ENCODE data around the gene SCUBE1.
A peak's percentile ranks its signal among the peaks of the same experiment; 100 is the strongest.

SCUBE1 gene

GRCh38 chr22:43188829-43189545 is 154.2 kb downstream of the SCUBE1 start:
- no peak for DNase-seq

GRCh38 chr22:43187171-43188099 is 155.7 kb downstream of the SCUBE1 start:
- DNase-seq = peak; percentile 88

GRCh38 chr22:43186272-43187170 is 156.7 kb downstream of the SCUBE1 start, which contains the start of gene TTLL12:
TTLL12 (minus strand) TSS chr22:43187134; CDS start chr22:43187069, 65 bp downstream.
- DNase-seq = no peak

DNA sequence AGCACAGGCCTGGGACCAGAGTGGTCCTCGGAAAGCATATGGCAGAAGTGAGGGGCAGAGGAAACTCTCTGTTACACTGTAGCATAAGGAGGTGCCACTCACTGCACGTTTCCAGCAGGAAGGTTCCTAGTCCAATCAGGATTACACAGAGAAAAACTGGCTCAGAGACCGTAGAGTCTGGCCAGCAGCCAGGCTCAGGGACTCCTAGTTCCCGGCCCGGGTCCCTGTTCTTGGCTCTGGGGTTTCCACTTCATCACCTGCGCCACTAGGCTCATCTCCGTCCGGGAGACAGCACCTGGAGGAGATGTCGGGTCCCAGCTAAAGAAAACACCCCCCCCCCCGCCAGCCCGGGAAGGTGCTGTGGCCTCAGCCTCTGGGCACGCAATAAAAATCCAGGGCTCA is 157.3 kb downstream of the SCUBE1 start:
- no peak for DNase-seq

GRCh38 chr22:43183496-43184277 is 159.5 kb downstream of the SCUBE1 start:
- DNase-seq = no peak

- no peak for DNase-seq
These were observed 160.4 kb downstream of the SCUBE1 start for GRCh38 chr22:43182726-43183125.

- DNase-seq = no peak
These were observed 161.1 kb downstream of the SCUBE1 start for GRCh38 chr22:43182118-43182517.

- DNase-seq = no peak
These were observed 161.7 kb downstream of the SCUBE1 start for GRCh38 chr22:43181321-43182076.

GRCh38 chr22:43180670-43181069 is 162.5 kb downstream of the SCUBE1 start:
- DNase-seq = no peak

- DNase-seq = no peak
These were observed 163.3 kb downstream of the SCUBE1 start for GRCh38 chr22:43179911-43180195.

- DNase-seq = no peak
These were observed 163.8 kb downstream of the SCUBE1 start for GRCh38 chr22:43179146-43179910.

- no peak for DNase-seq
These were observed 165.7 kb downstream of the SCUBE1 start for GRCh38 chr22:43177479-43177878.

GRCh38 chr22:43176090-43176489 is 167.1 kb downstream of the SCUBE1 start:
- no peak for DNase-seq

DNA sequence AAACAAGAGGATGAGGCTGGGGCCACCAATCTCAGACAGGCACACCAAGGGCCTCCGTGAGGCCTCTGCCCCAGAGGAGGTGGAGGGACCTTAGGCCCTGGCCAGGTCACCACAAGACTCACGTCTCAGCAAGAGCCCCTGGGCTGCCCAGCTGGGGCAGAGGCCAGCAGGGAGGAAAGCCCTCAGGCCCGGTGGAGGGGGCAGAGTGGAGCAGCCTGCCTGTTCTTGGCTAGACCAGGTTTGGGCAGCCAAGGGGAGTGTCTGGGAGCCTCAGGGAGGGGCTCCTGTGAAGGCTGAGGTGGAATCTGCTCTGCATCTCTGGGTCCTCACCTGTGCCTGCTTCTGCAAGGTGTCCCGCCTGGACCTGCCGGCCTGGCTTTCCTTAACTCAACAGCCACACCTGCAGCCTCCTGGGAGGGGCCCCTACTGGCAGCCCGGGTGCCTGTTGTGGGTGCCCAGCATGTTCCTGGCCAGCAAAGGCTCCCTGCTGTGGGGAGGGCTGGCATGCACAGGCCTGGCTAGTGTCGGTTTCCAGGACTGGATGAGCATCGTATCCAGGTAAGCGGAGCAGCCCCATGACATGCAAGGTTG is 168.1 kb downstream of the SCUBE1 start:
- no peak for DNase-seq

GRCh38 chr22:43173976-43174720 is 169.0 kb downstream of the SCUBE1 start:
- DNase-seq = no peak

DNA sequence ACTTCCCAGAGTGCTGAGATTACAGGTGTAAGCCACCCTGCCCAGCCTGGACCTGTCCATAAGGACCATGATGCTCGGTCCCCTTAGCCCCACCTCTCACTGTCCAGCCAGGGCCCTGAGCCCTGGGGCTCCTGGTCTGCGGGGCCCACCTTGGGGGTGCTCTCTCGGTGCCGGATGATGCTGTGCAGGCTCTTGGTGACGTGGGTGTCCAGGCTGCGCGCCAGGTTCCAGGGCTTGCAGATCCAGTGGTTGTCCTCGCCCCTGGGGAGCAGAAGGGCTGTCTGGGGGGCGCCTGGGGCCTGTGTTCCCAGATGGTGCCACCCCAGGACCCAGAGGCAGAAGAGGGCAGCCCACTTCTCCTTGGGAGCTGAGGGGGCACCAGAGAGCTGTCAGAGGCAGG is 169.6 kb downstream of the SCUBE1 start:
- no peak for DNase-seq

DNA sequence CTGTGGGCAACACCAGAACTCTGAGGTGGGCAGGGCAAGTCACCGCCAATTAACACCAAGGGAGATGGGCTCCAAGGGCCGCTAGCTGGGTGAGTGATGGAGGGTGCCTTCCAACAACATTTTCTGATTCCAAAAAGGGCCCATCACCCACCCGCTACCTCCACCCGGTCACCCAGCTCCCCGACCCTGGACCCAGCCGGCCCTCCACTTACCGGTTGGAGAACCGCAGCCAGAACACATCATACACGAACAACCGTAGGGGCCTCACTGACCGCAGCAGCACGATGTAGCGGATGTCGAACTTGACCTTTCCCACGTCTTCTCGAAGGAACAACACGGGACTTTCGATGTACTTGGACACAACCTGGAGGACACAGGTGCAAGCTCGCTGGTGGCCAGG is 171.0 kb downstream of the SCUBE1 start:
- DNase-seq = no peak

DNA sequence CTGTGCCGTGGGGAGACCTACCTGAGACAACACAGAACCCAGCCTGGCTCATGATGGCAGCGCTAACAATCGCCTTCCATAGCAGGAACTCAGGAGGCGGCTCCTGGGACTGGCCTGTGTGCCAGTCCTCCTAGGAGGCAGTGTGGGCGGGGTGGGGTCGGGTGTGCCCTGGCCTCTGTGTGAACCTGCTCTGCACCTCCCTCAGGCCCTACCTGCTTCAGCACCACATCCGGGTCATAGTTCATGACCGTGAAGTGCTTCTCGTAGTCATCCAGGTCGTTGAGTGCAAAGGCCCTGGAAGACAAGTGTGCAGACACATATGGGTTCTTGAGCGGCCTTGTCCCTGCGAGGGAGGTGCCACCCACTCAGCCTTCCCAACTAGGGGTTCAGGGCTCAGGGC is 171.6 kb downstream of the SCUBE1 start:
- no peak for DNase-seq

DNA sequence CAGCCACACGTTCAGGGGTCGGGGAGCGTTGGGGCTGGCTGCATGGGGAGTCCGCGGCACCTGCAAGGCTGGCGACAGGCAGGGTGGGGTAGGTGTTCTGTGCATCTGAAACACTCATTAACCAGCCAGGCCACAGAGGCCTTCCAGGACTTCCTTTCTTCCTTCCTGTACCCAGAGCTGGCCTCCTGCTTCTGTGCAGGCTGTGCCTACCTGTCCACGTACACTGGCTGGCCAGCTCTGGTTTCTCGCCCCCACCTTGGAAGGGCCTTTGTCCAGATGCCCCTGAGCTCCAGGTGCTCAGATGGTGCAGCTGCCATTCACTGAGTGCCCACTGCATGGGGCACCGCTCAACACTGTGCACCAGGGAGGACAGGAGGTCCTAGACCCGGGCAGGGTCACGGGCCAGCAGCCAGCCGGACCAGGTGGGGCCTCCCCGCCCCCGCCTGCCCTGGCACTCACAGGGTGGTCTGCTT is 172.1 kb downstream of the SCUBE1 start:
- no peak for DNase-seq

GRCh38 chr22:43170131-43170480 is 173.1 kb downstream of the SCUBE1 start:
- no peak for DNase-seq

All from NCI-H748 treated with DMSO at 0.1 percent for 48 hours (cell line).